Heart left ventricle (tissue), 16 donors: ENCODE measurements around the gene SLC9C1. TPM values are rescaled to one million over a fixed set of nuclear protein-coding genes. Genes with fewer than 3 reads are reported as not detected.

Experiments
- ATAC-seq, 4 donors: fragments of 200-7000 bp; cut with Tn5 transposase; one replicate each; pipeline ENCODE4 v1.9.1; 2020 to 2022; ENCODE audit warnings: moderate library complexity in 4 of 4, mild to moderate bottlenecking in 3 of 4, moderate number of reproducible peaks in 1 of 4
- DNase-seq, 5 donors: peaks; one replicate each; pipeline ENCODE4 v3.0.0-alpha.2; 2020
- H3K27ac ChIP-seq, 12 donors: fragments of 200-600 bp; sonication (generic) in 4 of 12; one replicate each; pipeline versions ENCODE4 v1.5.0 to v1.8.0; 2016 to 2022; ENCODE audit warnings: mild to moderate bottlenecking in 2 of 12
- H3K27me3 ChIP-seq, 9 donors: fragments of 200-600 bp; sonication (generic) in 2 of 9; one replicate each; pipeline versions ENCODE4 v1.5.1 to v1.8.0; 2016 to 2022; ENCODE audit warnings: mild to moderate bottlenecking in 3 of 9
- H3K36me3 ChIP-seq, 9 donors: fragments of 200-600 bp; sonication (generic) in 2 of 9; one replicate each; pipeline versions ENCODE4 v1.5.0 to v1.8.0; 2018 to 2022; ENCODE audit warnings: mild to moderate bottlenecking in 2 of 9
- H3K4me1 ChIP-seq, 12 donors: fragments of 200-600 bp; sonication (generic) in 4 of 12; one replicate each; pipeline versions ENCODE4 v1.5.0 to v1.8.0; 2016 to 2022; ENCODE audit warnings: mild to moderate bottlenecking in 3 of 12
- H3K4me3 ChIP-seq, 12 donors: fragments of 200-600 bp; sonication (generic) in 4 of 12; one replicate each; pipeline versions ENCODE4 v1.5.0 to v1.8.0; 2017 to 2022; ENCODE audit warnings: mild to moderate bottlenecking in 9 of 12, moderate library complexity in 4 of 12
- H3K9me3 ChIP-seq, 12 donors: fragments of 200-600 bp; sonication (generic) in 4 of 12; one replicate each; pipeline versions ENCODE4 v1.5.0 to v1.8.0; 2016 to 2022; ENCODE audit warnings: mild to moderate bottlenecking in 1 of 12
- POLR2A ChIP-seq, 2 donors: fragments of 450-650 bp; IDR thresholded peaks; one replicate each; pipeline ENCODE4 v1.6.1; 2017; ENCODE audit warnings: antibody characterized with exemption in 2 of 2, mild to moderate bottlenecking in 2 of 2, moderate library complexity in 2 of 2
- WGBS, 4 donors: extraction: QIAGEN DNeasy Blood & Tissue Kit in 2 of 4; methylation state at CpG; one replicate each; pipeline versions ENCODE4 v1.1.5 to v1.1.7; 2013 to 2018; 5-methylcytosine and 5-hydroxymethylcytosine counted together
- intact Hi-C, 10 donors: fragments of 100-400 bp; cut with DNase I; formaldehyde crosslinking; loops; one replicate each; pipeline versions ENCODE4 v1.11.1 to v1.14.2; 2022
- polyA plus RNA-seq, 2 donors: library from polyadenylated mRNA; stranded (reverse); fragments of 200-250 nt; gene quantifications; one replicate each; pipeline ENCODE4 v1.2.3, GENCODE V29; 2013
- total RNA-seq, 9 donors: library from RNA; depleted of rRNA in 2 of 9; stranded (reverse); fragments of >200 nt in 2 of 9; fragmentation: NEBNext Ultra II Directional in 3 of 9; extraction: Animal tissue kit (Norgen Biotek cat#: 25700) in 3 of 9; gene quantifications; one replicate each; pipeline versions ENCODE4 v1.1.0 to v1.2.4, GENCODE V29; 2016 to 2023
- TF ChIP-seq, protein P1 (sequence below), 12 donors: fragments of 200-600 bp; sonication (generic) in 4 of 12; IDR thresholded peaks; one replicate each; pipeline versions ENCODE4 v1.5.0 to v1.8.0; 2018 to 2022; ENCODE audit warnings: antibody characterized with exemption in 12 of 12, mild to moderate bottlenecking in 5 of 12
- donor health status: ischemic (EF 13 %, LVEDD 7.1; RV severe dilation, severe dysfunction).
- donor health status: healthy with polysubstance abuse.
- donor health status: DM: no; HTN: yes; CAD: no.
- donor health status: DM: no; HTN: no; CAD: no.
- donor health status: ischemic (EF 25% LVEDD 6.9; RV normal size, moderate dysfunction).
- donor health status: ischemic (EF 25% LVEDD 5.7; RV mildly dilated, moderate dysfunction).
- donor health status: healthy.
- donor health status: DM: yes; HTN: yes; CAD: no.
- donor health status: ischemic (EF 35%, LVEDD 5.7; RV mildly dilated, moderate dysfunction).
- donor health status: nonischemic (EF 11% LVEDD 7.7; RV severe dilation, severe dysfunction).
- donor health status: DM: yes; HTN: yes; CAD: no.
- donor health status: PGD.
- donor health status: ischemic (EF 29% LVEDD 5.4; RV normal size, mild dysfunction).
- donor health status: nonischemic (EF 23%, LVEDD 6.1; RV moderate dilation, normal function).

SLC9C1 gene
- total and polyA plus RNA-seq, 11 donors = 0.11 to 3.8 (median 1.4) TPM

DNA sequence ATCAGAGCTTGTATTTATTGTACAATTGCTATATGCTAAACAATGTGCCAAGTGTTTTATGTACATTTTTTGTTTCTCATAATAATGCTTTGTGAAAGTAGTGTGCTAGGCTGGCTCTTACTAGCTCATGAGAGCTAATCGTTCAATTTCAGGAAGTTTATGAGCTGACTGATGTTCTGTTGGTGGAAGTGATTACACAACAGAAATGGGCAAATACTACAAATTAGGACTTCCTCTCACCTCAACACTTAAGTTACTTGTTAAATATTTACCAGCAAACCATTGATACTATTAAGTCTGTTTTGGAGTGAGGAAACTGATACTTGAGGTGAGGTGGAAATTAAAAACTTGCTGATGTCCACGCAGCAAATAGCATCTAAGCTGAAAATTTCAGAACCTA lies 32.3 kb downstream of the SLC9C1 start:
- 75 to 81% (median 79%) methylated on average over 2 of the region's 2 CpGs for WGBS, 4 donors
- Histone ChIP-seq H3K27ac (no peak overlapping the region), H3K9me3 (peaks cover 0 to 5% (median 0%) of the 10 kb centered on the region in 12 donors), H3K4me3 (no peak overlapping the region), H3K4me1 (no peaks in the 10 kb centered on the region), H3K36me3 (peaks cover 0 to 8% (median 0%) of the 10 kb centered on the region in 9 donors), H3K27me3 (no peaks in the 10 kb centered on the region)
- intact Hi-C loops = no loop called here
- TF ChIP-seq POLR2A (IDR thresholded peaks at IDR 0.05) = no peak
- no peak for ATAC-seq
- DNase-seq = no peak

DNA sequence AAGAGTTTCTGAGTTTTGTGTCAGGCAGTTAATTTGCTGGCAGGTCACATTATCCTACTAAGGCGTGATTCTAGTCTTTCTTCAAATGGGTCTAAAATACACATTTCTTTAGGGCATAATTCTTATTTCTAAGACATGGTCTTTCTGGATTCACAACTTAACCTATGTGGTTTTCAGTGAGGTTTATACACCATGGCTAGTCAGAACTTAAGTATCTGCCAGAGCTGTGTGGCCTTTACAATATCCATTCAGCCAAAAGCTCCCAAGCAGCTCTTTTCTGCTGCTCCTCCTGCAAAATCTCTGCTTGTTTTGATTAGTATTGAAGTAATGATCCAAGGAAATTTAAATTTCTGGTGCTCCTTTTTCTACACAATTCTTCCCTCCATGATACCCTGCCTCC lies 33.5 kb downstream of the SLC9C1 start:
- Histone ChIP-seq H3K36me3 (peaks cover 0 to 8% (median 0%) of the 10 kb centered on the region in 9 donors), H3K9me3 (peaks cover 0 to 13% (median 0%) of the 10 kb centered on the region in 12 donors), H3K27ac (no peak overlapping the region), H3K4me1 (no peaks in the 10 kb centered on the region), H3K4me3 (no peak overlapping the region), H3K27me3 (no peaks in the 10 kb centered on the region)
- intact Hi-C loops = no loop called here
- 79 to 94% (median 83%) methylated on average over 1 of the region's 1 CpG for WGBS, 4 donors
- ATAC-seq (no peak), DNase-seq (no peak)
- TF ChIP-seq, protein P1, sequence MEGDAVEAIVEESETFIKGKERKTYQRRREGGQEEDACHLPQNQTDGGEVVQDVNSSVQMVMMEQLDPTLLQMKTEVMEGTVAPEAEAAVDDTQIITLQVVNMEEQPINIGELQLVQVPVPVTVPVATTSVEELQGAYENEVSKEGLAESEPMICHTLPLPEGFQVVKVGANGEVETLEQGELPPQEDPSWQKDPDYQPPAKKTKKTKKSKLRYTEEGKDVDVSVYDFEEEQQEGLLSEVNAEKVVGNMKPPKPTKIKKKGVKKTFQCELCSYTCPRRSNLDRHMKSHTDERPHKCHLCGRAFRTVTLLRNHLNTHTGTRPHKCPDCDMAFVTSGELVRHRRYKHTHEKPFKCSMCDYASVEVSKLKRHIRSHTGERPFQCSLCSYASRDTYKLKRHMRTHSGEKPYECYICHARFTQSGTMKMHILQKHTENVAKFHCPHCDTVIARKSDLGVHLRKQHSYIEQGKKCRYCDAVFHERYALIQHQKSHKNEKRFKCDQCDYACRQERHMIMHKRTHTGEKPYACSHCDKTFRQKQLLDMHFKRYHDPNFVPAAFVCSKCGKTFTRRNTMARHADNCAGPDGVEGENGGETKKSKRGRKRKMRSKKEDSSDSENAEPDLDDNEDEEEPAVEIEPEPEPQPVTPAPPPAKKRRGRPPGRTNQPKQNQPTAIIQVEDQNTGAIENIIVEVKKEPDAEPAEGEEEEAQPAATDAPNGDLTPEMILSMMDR (IDR thresholded peaks at IDR 0.05) = no peak
- TF ChIP-seq POLR2A (IDR thresholded peaks at IDR 0.05) = no peak

DNA sequence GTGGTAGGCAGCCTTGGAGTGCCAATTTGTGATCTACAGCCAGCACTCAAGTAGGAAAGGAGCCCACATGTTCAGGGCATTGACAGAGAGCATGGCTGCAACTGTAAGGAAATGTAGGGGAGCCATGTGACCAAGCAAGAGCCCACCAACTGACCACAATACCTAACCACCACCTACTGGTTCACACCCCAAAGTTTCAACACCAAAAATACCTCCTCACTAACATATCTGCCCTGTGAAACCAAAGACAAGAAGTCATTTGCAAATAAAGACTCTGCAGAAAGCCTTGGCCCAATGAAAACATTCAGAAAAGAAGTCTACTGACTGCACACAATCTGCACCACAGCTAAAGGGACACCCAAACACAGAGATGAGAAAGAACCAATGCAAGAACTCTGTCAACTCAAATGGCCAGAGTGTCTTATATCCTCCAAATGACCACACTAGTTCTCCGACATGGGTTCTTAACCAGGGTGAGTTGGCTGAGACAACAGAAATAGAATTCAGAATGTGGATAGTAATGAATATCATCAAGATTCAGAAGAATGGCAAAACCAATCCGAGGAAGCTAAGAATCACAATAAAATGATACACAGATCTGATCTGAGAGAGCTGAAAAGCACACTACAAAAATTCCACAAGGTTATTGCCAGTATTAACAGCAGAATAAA lies 40.6 kb downstream of the SLC9C1 start:
- no peak overlapping the region for H3K27ac ChIP-seq
- 89 to 92% (median 90%) methylated on average over 2 of the region's 2 CpGs for WGBS, 4 donors
- H3K4me1 ChIP-seq = no peaks in the 10 kb centered on the region
- no peak overlapping the region for H3K4me3 ChIP-seq
- H3K27me3 ChIP-seq = no peaks in the 10 kb centered on the region
- no peaks in the 10 kb centered on the region for H3K36me3 ChIP-seq
- no peak for ATAC-seq
- no peak for TF ChIP-seq POLR2A (IDR thresholded peaks at IDR 0.05)
- TF ChIP-seq, protein P1 (IDR thresholded peaks at IDR 0.05) = no peak
- peaks cover 0 to 24% (median 2%) of the 10 kb centered on the region in 12 donors for H3K9me3 ChIP-seq
- intact Hi-C loops = no loop called here
- no peak for DNase-seq

DNA sequence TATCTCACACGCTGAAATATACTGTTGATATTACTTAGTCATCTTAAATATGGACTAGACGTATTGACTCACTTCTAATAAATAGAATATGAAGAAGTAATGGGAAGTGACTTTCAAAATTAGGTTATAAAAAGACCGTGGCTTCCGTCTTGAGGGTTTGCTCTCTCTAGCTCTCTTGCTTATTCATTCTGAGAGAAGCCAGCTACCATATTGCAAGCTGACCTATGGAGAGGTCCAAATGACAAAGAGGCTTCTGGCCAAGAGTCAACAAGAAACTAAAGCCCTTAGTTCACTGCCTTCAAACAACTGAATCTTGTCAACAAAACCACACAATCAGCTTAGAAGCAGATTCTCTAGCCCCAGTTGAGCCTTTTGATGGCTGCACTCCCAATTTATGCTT lies 46.1 kb downstream of the SLC9C1 start:
- H3K27ac ChIP-seq = no peak overlapping the region
- TF ChIP-seq POLR2A (IDR thresholded peaks at IDR 0.05) = no peak
- TF ChIP-seq, protein P1 (IDR thresholded peaks at IDR 0.05) = no peak
- no peak for DNase-seq
- H3K9me3 ChIP-seq = peaks cover 0 to 5% (median 0%) of the 10 kb centered on the region in 12 donors
- H3K4me1 ChIP-seq = no peaks in the 10 kb centered on the region
- WGBS, 4 donors = 90 to 97% (median 91%) methylated on average over 4 of the region's 4 CpGs
- no peaks in the 10 kb centered on the region for H3K27me3 ChIP-seq
- no peak overlapping the region for H3K4me3 ChIP-seq
- no peak for ATAC-seq
- no peaks in the 10 kb centered on the region for H3K36me3 ChIP-seq
- intact Hi-C loops = no loop called here

DNA sequence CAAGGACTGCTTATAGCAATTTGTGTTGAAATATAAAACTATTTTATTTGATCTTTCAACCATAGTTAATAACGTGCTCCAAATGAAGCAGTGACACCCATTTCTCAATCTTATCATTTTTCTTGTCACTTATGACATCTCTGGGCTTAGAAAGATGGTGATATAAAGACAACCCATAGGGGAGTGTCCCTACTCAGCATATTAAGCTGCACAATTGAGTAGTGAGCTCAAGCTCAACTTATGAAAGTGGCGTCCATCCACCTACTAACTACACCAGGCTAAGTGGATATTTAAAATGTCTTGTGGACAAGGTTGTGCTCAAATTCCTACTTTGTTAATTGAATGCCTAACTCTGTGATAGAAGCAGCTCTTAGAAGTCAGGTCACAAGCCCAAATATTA lies 46.7 kb downstream of the SLC9C1 start:
- peaks cover 0 to 6% (median 0%) of the 10 kb centered on the region in 12 donors for H3K9me3 ChIP-seq
- no peak overlapping the region for H3K4me3 ChIP-seq
- H3K27ac ChIP-seq = no peak overlapping the region
- intact Hi-C loops = no loop called here
- no peaks in the 10 kb centered on the region for H3K36me3 ChIP-seq
- no peak for ATAC-seq
- TF ChIP-seq, protein P1 (IDR thresholded peaks at IDR 0.05) = no peak
- TF ChIP-seq POLR2A (IDR thresholded peaks at IDR 0.05) = no peak
- no peaks in the 10 kb centered on the region for H3K27me3 ChIP-seq
- DNase-seq = no peak
- no peaks in the 10 kb centered on the region for H3K4me1 ChIP-seq
- WGBS, 4 donors = 50 to 84% (median 79%) methylated on average over 2 of the region's 2 CpGs
